Measurements from ENCODE around the gene COMMD10. TPM values are rescaled to one million over a fixed set of nuclear protein-coding genes. Genes with fewer than 3 reads are reported as not detected.

The COMMD10 gene
- total RNA-seq, 3 donors from 2014 or later: 20.6 to 31.1 (median 29.0) TPM

DNA sequence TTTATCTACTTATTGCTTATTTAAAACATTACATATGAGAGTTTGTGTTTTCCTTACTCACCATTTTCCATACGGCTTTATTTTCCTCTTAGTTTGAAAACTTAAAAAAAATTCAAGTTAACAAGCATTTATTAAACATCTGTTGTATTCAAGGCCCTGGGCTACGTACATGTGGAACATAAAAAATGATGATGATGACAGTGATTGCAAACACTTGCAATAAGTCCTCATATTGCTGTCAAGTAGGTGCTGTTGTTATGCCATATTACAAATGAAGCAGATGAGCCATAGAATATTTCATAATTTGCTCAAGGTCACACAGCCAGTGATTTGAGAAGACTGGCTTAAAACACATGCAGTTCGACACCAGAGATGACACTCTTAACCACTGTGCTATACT lies 180.6 kb downstream of the COMMD10 start:
- intact Hi-C loops (cut with DNase I, micrococcal nuclease): no loop called here
- DNase-seq: no peak
- H3K36me3 ChIP-seq (ENCODE audit: low read depth): no peaks in the 10 kb centered on the region
- TF ChIP-seq, protein P1, sequence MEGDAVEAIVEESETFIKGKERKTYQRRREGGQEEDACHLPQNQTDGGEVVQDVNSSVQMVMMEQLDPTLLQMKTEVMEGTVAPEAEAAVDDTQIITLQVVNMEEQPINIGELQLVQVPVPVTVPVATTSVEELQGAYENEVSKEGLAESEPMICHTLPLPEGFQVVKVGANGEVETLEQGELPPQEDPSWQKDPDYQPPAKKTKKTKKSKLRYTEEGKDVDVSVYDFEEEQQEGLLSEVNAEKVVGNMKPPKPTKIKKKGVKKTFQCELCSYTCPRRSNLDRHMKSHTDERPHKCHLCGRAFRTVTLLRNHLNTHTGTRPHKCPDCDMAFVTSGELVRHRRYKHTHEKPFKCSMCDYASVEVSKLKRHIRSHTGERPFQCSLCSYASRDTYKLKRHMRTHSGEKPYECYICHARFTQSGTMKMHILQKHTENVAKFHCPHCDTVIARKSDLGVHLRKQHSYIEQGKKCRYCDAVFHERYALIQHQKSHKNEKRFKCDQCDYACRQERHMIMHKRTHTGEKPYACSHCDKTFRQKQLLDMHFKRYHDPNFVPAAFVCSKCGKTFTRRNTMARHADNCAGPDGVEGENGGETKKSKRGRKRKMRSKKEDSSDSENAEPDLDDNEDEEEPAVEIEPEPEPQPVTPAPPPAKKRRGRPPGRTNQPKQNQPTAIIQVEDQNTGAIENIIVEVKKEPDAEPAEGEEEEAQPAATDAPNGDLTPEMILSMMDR (IDR thresholded peaks at IDR 0.05): no peak
- ATAC-seq: no peak
- no peak overlapping the region for H3K4me3 ChIP-seq
- no peaks in the 10 kb centered on the region for H3K9me3 ChIP-seq
- no peaks in the 10 kb centered on the region for H3K4me1 ChIP-seq (ENCODE audit: low read depth)

DNA sequence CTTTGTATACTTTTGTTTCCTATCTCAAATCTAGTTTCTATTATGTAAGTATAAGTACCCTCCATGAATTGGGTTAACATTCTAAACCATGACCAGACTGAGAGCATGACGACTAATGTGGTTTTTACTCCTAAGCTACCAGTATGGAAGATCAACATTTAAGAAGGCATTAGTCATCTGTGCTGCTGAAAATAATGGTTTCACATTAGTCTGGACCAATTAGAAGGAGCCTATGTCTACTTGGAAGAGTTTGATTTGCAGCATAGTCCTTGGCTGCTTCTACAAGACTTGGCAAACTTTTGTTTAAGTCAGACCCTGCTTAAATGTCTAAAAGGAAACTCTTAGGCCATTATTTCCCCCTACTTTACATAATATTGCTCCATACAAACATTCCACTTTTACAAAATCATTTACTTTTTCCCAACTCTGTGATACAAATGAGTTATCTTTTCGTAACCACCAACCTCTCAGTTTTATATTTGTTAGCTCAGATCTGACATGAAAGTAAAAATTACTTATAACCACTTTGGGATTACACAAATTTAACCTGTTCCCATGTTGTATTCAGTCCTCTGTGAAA lies 186.7 kb downstream of the COMMD10 start:
- Histone ChIP-seq H3K4me3 (no peak overlapping the region), H3K36me3 (ENCODE audit: low read depth) (no peaks in the 10 kb centered on the region), H3K9me3 (peaks cover 7% of the 10 kb centered on the region), H3K4me1 (ENCODE audit: low read depth) (no peaks in the 10 kb centered on the region)
- ATAC-seq (no peak), DNase-seq (no peak)
- intact Hi-C loops (cut with DNase I, micrococcal nuclease): no loop called here
- TF ChIP-seq, protein P1 (IDR thresholded peaks at IDR 0.05): no peak

DNA sequence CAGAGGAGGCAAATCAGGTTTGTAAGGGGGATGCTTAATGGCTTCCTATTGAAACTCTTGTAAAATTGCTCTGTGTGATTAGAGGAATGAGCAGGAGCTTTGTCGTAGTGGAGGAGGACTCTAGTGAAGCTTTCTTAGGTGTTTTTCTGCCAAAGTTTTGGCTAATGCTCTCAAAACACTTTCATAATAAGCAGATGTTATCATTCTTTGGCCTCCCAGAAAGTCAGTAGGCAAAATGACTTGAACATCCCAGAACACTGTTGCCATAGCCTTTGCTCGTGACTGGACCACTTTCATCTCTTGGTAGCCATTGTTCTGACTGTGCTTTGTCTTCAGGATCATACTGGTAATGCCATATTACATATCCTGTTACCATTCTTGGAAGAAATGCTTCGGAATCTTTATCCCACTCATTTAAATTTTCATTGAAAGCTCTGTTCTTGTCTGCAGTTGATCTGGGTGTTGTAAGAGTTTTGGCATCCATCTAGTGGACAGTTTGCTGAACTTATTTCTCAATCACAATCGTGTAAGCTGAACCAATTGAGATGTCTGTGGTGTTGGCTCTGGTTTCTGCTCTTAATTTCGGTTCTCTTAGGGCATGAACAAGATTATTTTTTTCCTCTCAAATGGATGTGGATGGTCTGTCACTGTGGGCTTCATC lies 187.6 kb downstream of the COMMD10 start:
- ATAC-seq: no peak
- H3K4me1 ChIP-seq (ENCODE audit: low read depth): no peaks in the 10 kb centered on the region
- TF ChIP-seq, protein P1 (IDR thresholded peaks at IDR 0.05): no peak
- peaks cover 16% of the 10 kb centered on the region for H3K9me3 ChIP-seq
- no peak for DNase-seq
- no peak overlapping the region for H3K4me3 ChIP-seq
- H3K36me3 ChIP-seq (ENCODE audit: low read depth): no peaks in the 10 kb centered on the region
- intact Hi-C loops (cut with DNase I, micrococcal nuclease): no loop called here

DNA sequence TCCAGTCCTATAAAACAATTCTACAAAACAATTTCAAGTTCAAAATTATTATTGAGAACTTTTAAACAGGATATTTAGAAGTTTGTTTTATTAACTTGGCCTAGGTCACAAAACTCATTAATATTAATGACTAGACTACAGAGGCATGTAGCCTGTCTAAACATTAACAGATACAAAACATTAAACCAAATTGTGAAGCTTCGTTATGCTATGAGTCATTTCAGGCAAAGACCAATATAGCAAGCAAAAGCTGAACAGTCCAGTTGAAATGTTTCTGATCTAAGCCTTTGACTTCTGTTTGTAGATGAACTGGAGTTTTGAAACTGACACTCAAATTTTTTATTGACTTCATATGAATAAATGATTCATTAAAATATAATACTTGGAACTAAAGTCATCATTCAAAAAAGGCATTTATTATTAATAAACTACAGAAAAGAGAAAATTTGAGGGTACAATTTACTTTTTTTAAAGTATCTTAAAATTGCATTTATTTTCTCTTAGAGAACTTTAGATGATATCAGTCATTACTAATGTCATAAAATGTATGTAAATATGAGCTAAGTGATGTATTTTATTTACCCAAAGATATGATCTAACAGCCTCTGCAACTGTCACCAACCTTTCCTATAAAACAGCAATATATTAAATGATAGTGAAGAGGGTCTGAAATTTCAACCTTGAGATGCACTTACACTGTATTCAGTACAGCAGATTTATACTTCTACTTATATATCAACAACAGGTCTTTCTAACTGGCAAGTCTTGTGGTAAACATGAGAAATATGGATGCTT lies 188.8 kb downstream of the COMMD10 start:
- no peak for ATAC-seq
- Histone ChIP-seq H3K4me3 (no peak overlapping the region), H3K36me3 (ENCODE audit: low read depth) (no peaks in the 10 kb centered on the region), H3K9me3 (peaks cover 19% of the 10 kb centered on the region), H3K4me1 (ENCODE audit: low read depth) (no peaks in the 10 kb centered on the region)
- TF ChIP-seq, protein P1 (IDR thresholded peaks at IDR 0.05): no peak
- DNase-seq: no peak
- intact Hi-C loops (cut with DNase I, micrococcal nuclease): no loop called here

DNA sequence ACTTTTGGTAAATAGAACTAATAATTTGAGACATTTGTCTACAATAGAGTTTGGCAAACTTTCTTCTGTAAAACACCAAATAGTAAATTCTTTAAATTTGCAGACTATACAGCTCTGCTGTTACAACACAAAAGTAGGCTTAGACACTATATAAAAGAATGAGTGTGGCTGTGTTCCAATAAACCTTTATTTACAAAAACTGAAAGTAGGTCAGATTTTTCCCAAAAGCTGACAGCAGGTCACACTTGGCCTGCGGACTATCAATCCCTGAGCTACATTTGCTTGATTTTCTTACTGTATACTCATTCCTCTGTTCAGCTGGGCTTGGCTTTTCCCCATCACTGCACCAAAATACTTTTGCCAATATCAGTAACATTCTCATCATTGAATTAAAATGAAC lies 189.4 kb downstream of the COMMD10 start:
- Histone ChIP-seq H3K4me3 (no peak overlapping the region), H3K36me3 (ENCODE audit: low read depth) (no peaks in the 10 kb centered on the region), H3K4me1 (ENCODE audit: low read depth) (no peaks in the 10 kb centered on the region), H3K9me3 (peaks cover 19% of the 10 kb centered on the region)
- DNase-seq: no peak
- TF ChIP-seq, protein P1 (IDR thresholded peaks at IDR 0.05): no peak
- ATAC-seq: no peak
- intact Hi-C loops (cut with DNase I, micrococcal nuclease): no loop called here
